HG03175 (cell line): ENCODE data around the gene EXTL1.
A peak's percentile ranks its signal among the peaks of the same experiment; 100 is the strongest.

Source experiments
- ATAC-seq: cut with Tn5 transposase; IDR thresholded peaks from one replicate; pipeline ENCODE4 v1.9.1; 2021; ENCODE audit warnings: mild to moderate bottlenecking, moderate library complexity; ENCODE audit not compliant: unreplicated experiment

The EXTL1 gene

GRCh38 chr1:26041978-26042377 is 20.4 kb downstream of the EXTL1 start:
- no peak for ATAC-seq

GRCh38 chr1:26043765-26044164 is 22.2 kb downstream of the EXTL1 start:
- ATAC-seq = no peak

- ATAC-seq = no peak
Observed at GRCh38 chr1:26044414-26044813, 22.8 kb downstream of the EXTL1 start.

GRCh38 chr1:26044971-26045721 is 23.6 kb downstream of the EXTL1 start:
- no peak for ATAC-seq

- ATAC-seq = no peak
Observed at GRCh38 chr1:26045722-26046245, 24.2 kb downstream of the EXTL1 start, which contains the start of gene SLC30A2. Gene SLC30A2 (minus strand): TSS chr1:26046118. CDS start chr1:26045896, 222 bp downstream.

- no peak for ATAC-seq
Observed at GRCh38 chr1:26046246-26047095, 24.9 kb downstream of the EXTL1 start.

- no peak for ATAC-seq
Observed at GRCh38 chr1:26047278-26047874, 25.8 kb downstream of the EXTL1 start.

GRCh38 chr1:26049531-26050247 is 28.1 kb downstream of the EXTL1 start:
- ATAC-seq = no peak

- no peak for ATAC-seq
Observed at GRCh38 chr1:26050248-26050640, 28.7 kb downstream of the EXTL1 start.

GRCh38 chr1:26053718-26054560 is 32.4 kb downstream of the EXTL1 start:
- no peak for ATAC-seq

- no peak for ATAC-seq
Observed at GRCh38 chr1:26055041-26055440, 33.5 kb downstream of the EXTL1 start.

GRCh38 chr1:26057189-26057588 is 35.6 kb downstream of the EXTL1 start:
- ATAC-seq = no peak

GRCh38 chr1:26058052-26058595 is 36.5 kb downstream of the EXTL1 start:
- no peak for ATAC-seq

GRCh38 chr1:26059906-26060305 is 38.3 kb downstream of the EXTL1 start:
- ATAC-seq = no peak

- no peak for ATAC-seq
Observed at GRCh38 chr1:26060832-26061574, 39.4 kb downstream of the EXTL1 start.

- ATAC-seq = peak; percentile 74
Observed at GRCh38 chr1:26064553-26064952, 43.0 kb downstream of the EXTL1 start.

GRCh38 chr1:26066160-26066559 is 44.6 kb downstream of the EXTL1 start:
- ATAC-seq = no peak

- no peak for ATAC-seq
Observed at GRCh38 chr1:26066857-26067256, 45.3 kb downstream of the EXTL1 start.

- no peak for ATAC-seq
Observed at GRCh38 chr1:26067432-26067911, 45.9 kb downstream of the EXTL1 start, which contains the start of gene TRIM63. Gene TRIM63 (minus strand): TSS chr1:26067630. CDS start chr1:26067494, 136 bp downstream.
